Ramos (cell line): ENCODE results near the gene SMIM44.
"Not testable (repeated sequence)": the region's sequence is repeated elsewhere in the genome, so short reads cannot be mapped to it uniquely, and the experiment has no call there.

Experiments
- in situ Hi-C: fragments of 300-500 bp; cut with MboI; formaldehyde crosslinking; loops from one replicate; pipeline ENCODE4 v1.14.3; 2022; ENCODE audit warnings: low sequenced_read_pairs; ENCODE audit not compliant: unreplicated experiment

Gene SMIM44

DNA sequence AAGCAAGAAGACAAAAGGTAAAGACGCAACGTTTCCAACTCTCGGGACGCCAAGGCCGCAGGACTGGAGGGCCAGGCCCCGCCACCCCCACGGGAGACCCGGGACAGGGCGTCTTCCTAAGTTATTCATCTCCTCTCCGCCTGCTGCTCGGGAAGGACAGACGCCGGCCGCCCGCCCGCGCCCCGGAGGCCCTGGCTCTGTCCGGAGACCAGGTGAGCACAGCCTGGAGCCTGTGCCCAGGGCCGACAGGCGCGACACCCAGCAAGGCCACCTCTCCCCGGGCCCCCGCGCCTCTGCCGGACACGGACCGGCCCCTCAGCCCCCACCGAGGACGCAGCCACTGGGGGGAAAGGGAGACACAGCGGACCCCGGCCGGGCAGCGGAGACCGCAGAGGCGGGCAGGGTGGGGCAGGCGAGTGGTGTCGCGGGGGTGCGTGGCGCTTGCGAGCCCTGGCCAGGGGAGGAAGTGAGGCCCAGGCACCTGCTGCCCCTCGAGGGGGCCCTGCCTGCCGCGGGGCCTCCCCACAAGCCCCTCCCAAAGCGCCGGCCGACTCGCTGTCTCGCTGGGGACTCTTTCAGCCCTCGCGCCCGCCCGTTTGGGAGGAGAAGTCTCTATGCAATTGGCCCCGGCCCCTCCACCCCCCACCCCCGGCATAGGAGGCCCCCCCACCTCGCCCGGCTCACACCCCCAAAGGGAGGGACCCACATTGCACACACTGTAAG, 20.1 kb downstream of the SMIM44 start:
- in situ Hi-C loops = no loop called here

DNA sequence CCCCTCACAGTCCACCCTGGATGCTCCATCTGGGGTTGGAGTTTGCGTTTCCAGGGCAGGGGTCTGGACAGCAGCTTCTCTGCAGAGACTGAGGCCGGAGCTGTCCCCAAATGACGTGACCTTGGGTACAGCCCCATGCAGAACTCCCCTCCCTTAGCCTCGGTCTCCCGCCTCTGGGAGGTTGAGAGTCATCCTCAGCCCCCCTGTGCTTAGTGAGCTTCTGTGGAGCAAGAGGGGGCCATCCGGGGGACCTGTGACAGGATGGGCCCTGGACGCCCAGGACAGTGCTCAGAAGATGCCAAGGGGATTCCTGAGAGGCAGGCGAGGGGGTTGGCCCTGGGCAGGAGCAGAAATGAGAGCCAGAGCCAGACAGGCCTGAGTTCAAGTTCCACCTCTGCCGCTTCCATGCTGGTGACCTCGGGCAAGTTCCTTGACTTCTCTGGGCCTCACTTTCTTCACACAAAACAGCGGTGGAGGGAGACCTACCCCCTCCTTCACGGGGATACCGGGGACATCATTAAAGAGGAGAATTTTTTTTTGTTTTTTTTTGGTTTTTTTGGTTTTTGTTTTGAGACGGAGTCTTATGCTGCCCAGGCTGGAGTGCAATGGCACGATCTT, 23.2 kb downstream of the SMIM44 start:
- in situ Hi-C loops = no loop called here

GRCh38 chr19:3459089-3459881, 24.0 kb downstream of the SMIM44 start:
- in situ Hi-C loops = no loop called here

GRCh38 chr19:3458229-3459088, 24.8 kb downstream of the SMIM44 start:
- in situ Hi-C loops = no loop called here

DNA sequence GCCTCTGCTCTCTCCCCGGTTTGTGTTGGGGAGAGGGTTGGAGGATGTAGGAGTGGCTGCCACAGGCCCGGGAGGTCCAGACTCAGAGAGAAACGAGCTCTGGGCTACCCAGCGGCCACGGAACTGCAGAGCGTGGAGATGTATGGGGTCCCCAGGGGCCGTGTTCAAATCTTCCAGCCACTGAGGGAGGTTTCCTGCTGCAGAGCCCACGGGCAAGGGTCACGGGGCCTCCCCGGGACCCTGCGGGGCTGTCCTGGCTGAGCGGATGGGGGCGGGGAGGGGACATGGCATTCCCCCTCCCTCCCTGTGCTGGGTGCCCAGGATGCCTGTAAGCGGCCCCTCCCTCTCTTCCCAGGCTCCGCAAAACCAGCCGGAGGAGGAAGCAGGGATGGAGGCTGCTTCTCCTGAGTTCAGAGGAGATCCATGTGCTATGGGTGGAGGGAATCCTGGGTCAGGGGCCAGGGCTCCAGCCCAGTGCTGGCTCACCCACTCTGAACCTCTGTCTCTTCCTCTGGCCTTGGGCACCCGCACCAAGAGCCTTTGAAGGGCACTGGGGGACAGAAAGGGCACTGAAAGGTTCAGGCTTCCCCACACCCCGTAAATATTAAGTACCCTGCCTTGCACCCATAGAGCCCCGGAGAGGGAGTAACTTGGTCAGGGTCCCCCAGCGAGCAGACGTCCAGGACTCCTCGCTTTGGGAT, 25.6 kb downstream of the SMIM44 start:
- in situ Hi-C loops = no loop called here

DNA sequence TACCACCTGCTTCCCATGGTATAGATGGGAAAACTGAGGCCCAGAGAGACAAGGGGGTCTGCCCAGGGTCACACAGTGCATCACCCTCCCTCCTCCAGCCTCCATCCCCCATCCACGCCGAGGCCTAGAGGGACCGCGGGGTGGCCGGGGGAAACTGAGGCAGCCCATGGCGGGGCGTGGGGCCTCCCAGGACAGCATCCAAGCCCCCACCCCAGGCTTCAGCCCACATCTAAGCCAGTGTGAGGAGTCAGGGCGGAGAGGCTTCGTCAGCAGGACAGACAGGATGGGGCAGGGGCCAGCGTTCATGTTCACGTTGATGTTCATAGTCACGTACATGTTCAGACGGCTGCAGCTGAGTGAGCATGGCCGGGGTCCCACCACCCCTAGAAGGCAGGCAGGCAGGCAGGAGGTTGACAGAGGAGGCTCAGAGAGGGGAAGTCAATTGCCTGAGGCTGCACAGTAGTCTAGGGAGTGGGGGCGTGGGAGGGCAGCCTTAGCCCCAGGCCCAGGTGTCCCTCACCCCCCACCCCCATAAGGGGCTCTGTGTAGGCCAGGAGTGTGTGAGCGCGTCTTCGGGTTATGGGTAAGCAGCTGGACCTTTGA, 26.2 kb downstream of the SMIM44 start:
- in situ Hi-C loops = no loop called here

DNA sequence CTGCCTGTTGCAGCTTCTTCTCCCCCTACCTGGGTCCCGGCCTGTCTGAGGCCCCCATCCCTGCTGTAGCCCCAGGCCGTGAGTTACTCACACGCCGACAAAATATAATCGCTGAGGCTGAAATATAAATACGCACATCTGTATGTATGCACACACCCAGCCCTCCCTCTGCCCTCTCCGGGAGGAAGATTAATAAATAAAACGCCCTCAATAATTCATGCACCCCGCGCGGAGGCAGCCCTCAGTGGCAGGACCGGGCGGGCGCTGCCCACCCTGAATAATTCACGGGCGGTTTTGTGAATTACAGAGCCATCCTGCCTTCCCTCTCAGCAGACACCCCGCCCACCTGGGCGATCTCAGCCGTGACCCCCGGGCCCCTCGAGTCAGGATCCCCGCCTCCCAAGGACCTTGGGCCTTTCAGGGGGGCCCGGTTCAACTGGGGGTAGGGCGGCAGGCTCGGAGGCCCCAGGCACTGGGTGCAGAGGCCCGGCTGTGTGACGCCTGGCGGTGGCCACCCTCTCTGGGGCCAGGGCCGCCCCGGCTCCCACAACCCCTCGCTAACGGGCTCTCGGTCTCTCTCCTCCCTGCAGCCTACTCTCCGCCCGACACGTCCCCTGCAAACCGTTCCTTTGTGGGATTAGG, 27.2 kb downstream of the SMIM44 start:
- in situ Hi-C loops = no loop called here

DNA sequence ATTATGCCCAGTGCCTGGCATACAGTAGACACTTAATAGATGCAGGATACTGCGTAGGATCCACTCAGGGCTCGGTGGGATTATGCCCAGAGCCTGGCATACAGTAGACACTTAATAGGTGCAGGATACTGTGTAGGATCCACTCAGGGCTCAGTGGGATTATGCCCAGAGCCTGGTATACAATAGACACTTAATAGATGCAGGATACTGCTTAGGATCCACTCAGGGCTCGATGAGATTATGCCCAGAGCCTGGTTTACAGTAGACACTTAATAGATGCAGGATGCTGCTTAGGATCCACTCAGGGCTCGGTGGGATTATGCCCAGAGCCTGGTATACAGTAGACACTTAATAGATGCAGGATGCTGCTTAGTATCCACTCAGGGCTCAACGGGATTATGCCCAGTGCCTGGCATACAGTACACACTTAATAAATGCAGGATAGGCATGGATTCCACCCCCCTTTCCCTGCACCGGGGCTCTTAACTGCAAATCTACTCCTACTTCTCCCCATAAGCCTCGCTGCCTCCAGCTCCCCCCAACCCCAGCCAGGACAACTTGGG, 27.8 kb downstream of the SMIM44 start:
- in situ Hi-C loops = no loop called here

GRCh38 chr19:3454656-3455392, 28.4 kb downstream of the SMIM44 start:
- in situ Hi-C loops = no loop called here

DNA sequence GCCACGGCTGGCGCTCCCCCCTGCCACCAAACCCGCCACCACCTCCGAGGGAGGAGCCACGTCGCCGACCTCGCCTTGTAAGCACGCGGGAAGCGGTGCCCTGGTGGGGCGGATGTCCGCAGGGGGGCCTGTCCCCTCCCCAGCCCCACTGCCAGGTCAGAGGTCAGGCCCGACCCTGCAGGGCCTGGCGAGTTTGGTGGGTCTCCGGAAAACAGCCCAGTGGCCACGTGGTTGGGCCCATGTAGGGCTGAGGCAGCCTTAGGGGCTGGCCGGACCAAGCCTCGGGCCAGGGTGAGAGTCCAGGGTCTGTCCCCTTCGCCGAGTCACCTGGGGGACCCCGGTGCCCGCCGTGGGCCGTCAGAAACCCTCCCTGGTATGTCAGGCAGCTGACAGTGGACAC, 29.4 kb downstream of the SMIM44 start:
- in situ Hi-C loops = no loop called here

DNA sequence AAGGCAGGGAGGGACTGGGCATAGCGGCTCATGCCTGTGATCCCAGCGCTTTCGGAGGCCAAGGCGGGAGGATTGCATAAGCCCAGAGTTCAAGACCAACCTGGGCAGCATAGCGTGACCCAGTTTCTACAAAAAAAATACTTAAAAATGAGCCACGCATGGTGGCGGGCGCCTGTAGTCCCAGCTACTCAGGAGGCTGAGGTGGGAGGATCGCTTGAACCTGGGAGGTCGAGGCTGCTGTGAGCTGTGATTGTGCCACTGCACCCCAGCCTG, 30.4 kb downstream of the SMIM44 start:
- in situ Hi-C loops = not testable (repeated sequence)

DNA sequence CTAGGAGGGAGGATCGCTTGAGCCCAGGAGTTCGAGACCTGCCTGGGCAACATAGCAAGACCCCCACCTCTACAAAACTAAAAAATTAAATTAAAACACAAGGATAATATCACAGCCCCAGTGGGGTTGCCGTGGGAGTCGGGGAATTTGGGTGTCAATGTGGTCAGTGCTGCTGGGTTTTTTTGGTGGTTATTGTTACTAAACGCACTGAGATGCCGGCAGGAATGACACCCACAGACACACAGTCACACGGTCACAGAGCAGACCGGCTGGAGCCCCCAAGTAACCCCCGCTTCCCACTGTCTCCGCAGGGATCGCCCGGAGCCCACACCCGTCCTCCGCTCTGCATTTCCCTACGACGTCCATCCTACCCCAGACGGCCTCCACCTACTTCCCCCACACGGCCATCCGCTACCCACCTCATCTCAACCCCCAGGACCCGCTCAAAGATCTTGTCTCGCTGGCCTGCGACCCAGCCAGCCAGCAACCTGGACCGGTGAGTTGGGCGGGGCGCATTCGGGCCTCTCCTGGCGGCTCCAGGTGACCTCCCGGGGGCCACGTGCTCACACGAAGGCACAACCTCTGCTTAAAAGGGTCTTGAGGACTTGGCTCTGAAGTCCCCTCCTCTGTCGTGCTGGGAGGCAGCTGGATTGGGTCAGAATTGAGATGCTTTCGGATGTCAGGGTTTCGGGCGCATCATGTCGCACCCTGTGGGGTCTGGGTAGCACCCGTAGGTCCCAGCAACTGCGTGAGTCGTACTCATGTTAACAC, 30.9 kb downstream of the SMIM44 start:
- in situ Hi-C loops = no loop called here

GRCh38 chr19:3451451-3451866, 31.8 kb downstream of the SMIM44 start:
- in situ Hi-C loops = no loop called here

GRCh38 chr19:3450796-3451411, 32.3 kb downstream of the SMIM44 start:
- in situ Hi-C loops = no loop called here

DNA sequence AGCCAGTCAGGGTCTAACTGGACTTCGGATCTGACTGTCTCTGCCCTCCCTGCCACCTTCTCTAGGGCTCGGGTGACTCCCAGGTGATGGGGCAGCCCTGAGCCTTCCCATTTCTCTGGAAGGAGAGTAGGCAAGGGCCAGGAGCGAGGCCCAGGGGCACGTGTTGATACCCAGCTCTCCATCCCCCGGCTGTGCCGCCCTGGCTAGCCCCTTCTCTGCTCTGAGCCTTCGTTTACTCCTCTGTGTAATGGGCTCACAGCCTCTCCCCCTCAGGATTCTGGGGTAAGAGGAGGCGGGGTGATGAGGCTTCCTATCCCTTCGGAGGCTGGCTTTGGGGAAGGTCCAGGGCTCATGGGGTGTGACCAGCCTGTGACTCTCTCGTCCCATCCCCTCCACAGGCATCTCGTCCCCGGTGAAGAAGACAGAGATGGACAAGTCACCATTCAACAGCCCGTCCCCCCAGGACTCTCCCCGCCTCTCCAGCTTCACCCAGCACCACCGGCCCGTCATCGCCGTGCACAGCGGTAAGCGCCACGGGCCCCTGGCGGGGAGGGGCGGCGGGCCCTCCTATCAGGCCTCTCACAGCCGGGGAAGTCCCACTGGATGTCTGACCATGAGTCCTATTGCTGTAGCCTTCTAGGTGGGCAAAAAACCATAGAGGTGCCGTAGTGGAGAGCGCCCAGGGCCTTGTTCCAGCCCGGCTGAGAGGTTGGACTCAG, 34.5 kb downstream of the SMIM44 start:
- in situ Hi-C loops = no loop called here

GRCh38 chr19:3446657-3447056, 36.6 kb downstream of the SMIM44 start:
- in situ Hi-C loops = not testable (repeated sequence)
